Neural crest cell (in vitro differentiated cells): Measurements from ENCODE around the gene STAT3. TPM values are rescaled to one million over a fixed set of nuclear protein-coding genes. Genes with fewer than 3 reads are reported as not detected.

Experiments
- DNase-seq: peaks from one replicate; pipeline ENCODE4 v3.0.0; 2021; ENCODE audit warnings: low read depth, mixed read lengths, low spot score
- H3K27ac Mint-ChIP-seq: one replicate; pipeline ENCODE4 v1.8.0; 2021; ENCODE audit warnings: mild to moderate bottlenecking, mixed read lengths; ENCODE audit not compliant: unreplicated experiment
- H3K27me3 Mint-ChIP-seq: 2 replicates; pipeline ENCODE4 v1.8.0; 2021; ENCODE audit warnings: low read depth, mild to moderate bottlenecking, mixed read lengths
- H3K36me3 Mint-ChIP-seq: 2 replicates; pipeline ENCODE4 v1.8.0; 2021; ENCODE audit warnings: low read depth, mild to moderate bottlenecking, mixed read lengths
- H3K4me1 Mint-ChIP-seq: 2 replicates; pipeline ENCODE4 v1.8.0; 2021; ENCODE audit warnings: mixed read lengths
- H3K4me3 Mint-ChIP-seq: one replicate; pipeline ENCODE4 v1.8.0; 2021; ENCODE audit warnings: mild to moderate bottlenecking, mixed read lengths
- H3K9me3 Mint-ChIP-seq: 2 replicates; pipeline ENCODE4 v1.8.0; 2021; ENCODE audit warnings: mixed read lengths
- CTCF ChIP-seq: fragments of 200-600 bp; sonication (generic); conservative IDR thresholded peaks from 2 replicates; pipeline ENCODE4 v1.5.0; 2021; ENCODE audit warnings: antibody characterized with exemption, mild to moderate bottlenecking
- total RNA-seq: library from RNA; stranded (reverse); gene quantifications from 2 replicates; pipeline ENCODE4 v1.2.1, GENCODE V29; 2021

STAT3 gene
- total RNA-seq, 1 donor from 2014 or later = 40.9 TPM

GRCh38 chr17:42410319-42410685, 22.1 kb upstream of the STAT3 start:
- Mint-ChIP-seq H3K27ac (no peak overlapping the region), H3K4me1 (peaks cover 19% of the 10 kb centered on the region), H3K4me3 (no peak overlapping the region), H3K9me3 (no peaks in the 10 kb centered on the region), H3K36me3 (no peaks in the 10 kb centered on the region), H3K27me3 (no peaks in the 10 kb centered on the region)
- no peak for DNase-seq
- no peak for TF ChIP-seq CTCF

- Mint-ChIP-seq H3K27me3 (no peaks in the 10 kb centered on the region), H3K4me3 (no peak overlapping the region), H3K4me1 (peaks cover 19% of the 10 kb centered on the region), H3K27ac (no peak overlapping the region), H3K9me3 (no peaks in the 10 kb centered on the region), H3K36me3 (no peaks in the 10 kb centered on the region)
- DNase-seq = no peak
- TF ChIP-seq CTCF = no peak
These were observed 21.5 kb upstream of the STAT3 start for GRCh38 chr17:42409523-42410318.

- no peak for TF ChIP-seq CTCF
These were observed 19.8 kb upstream of the STAT3 start for GRCh38 chr17:42408061-42408460.

GRCh38 chr17:42407289-42407836, 19.1 kb upstream of the STAT3 start:
- Mint-ChIP-seq H3K4me1 (peaks cover 29% of the 10 kb centered on the region), H3K4me3 (no peak overlapping the region)

More at GRCh38 chr17:42408061-42408460, 19.8 kb upstream of the STAT3 start:
- no peaks in the 10 kb centered on the region for H3K9me3 Mint-ChIP-seq
- no peaks in the 10 kb centered on the region for H3K36me3 Mint-ChIP-seq
- DNase-seq = peak; percentile 20
- H3K4me3 Mint-ChIP-seq = no peak overlapping the region
- H3K27ac Mint-ChIP-seq = no peak overlapping the region
- H3K27me3 Mint-ChIP-seq = no peaks in the 10 kb centered on the region
- peaks cover 22% of the 10 kb centered on the region for H3K4me1 Mint-ChIP-seq

GRCh38 chr17:42406615-42407288, 18.5 kb upstream of the STAT3 start:
- H3K4me1 Mint-ChIP-seq = peaks cover 35% of the 10 kb centered on the region
- no peaks in the 10 kb centered on the region for H3K27me3 Mint-ChIP-seq
- TF ChIP-seq CTCF = no peak
- H3K36me3 Mint-ChIP-seq = no peaks in the 10 kb centered on the region
- no peak for DNase-seq
- H3K9me3 Mint-ChIP-seq = no peaks in the 10 kb centered on the region
- H3K4me3 Mint-ChIP-seq = no peak overlapping the region
- H3K27ac Mint-ChIP-seq = no peak overlapping the region

More at GRCh38 chr17:42407289-42407836, 19.1 kb upstream of the STAT3 start:
- no peaks in the 10 kb centered on the region for H3K9me3 Mint-ChIP-seq
- no peaks in the 10 kb centered on the region for H3K36me3 Mint-ChIP-seq
- H3K27me3 Mint-ChIP-seq = no peaks in the 10 kb centered on the region
- no peak overlapping the region for H3K27ac Mint-ChIP-seq
- TF ChIP-seq CTCF = no peak
- DNase-seq = no peak
